ENCODE measurements around the gene CNTNAP1.

CNTNAP1 gene

GRCh38 chr17:42679492-42680330 is 2.6 kb upstream of the CNTNAP1 start:
- H3K4me3 ChIP-seq (ENCODE audit: low read length, poor library complexity, severe bottlenecking) = peak overlapping the region; percentile 76
- peaks cover 5% of the 10 kb centered on the region; the same call in 1 of the 2 replicates for H3F3A ChIP-seq (ENCODE audit: low read depth)
- no peaks in the 10 kb centered on the region for H3K27me3 ChIP-seq (ENCODE audit: insufficient read depth, low read length, poor library complexity, severe bottlenecking)
- peaks cover 5% of the 10 kb centered on the region; the same call in 1 of the 2 replicates for H3K79me2 ChIP-seq (ENCODE audit: insufficient read depth, low read length)
- TF ChIP-seq, protein P1, sequence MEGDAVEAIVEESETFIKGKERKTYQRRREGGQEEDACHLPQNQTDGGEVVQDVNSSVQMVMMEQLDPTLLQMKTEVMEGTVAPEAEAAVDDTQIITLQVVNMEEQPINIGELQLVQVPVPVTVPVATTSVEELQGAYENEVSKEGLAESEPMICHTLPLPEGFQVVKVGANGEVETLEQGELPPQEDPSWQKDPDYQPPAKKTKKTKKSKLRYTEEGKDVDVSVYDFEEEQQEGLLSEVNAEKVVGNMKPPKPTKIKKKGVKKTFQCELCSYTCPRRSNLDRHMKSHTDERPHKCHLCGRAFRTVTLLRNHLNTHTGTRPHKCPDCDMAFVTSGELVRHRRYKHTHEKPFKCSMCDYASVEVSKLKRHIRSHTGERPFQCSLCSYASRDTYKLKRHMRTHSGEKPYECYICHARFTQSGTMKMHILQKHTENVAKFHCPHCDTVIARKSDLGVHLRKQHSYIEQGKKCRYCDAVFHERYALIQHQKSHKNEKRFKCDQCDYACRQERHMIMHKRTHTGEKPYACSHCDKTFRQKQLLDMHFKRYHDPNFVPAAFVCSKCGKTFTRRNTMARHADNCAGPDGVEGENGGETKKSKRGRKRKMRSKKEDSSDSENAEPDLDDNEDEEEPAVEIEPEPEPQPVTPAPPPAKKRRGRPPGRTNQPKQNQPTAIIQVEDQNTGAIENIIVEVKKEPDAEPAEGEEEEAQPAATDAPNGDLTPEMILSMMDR (conservative IDR thresholded peaks at IDR 0.05; ENCODE audit: low read length) = peak; percentile 74
- no peak for TF ChIP-seq EZH2phosphoT487 (IDR thresholded peaks at IDR 0.05; ENCODE audit: borderline replicate concordance)
- no peaks in the 10 kb centered on the region for H3K9me3 ChIP-seq (ENCODE audit: insufficient read depth, low read depth, low read length)
- H3K9ac ChIP-seq (ENCODE audit: low read depth, low read length, poor library complexity, severe bottlenecking) = peak overlapping the region; percentile 85
- H4K20me1 ChIP-seq (ENCODE audit: insufficient read depth, low read length, poor library complexity, severe bottlenecking) = peaks cover 10% of the 10 kb centered on the region
- H3K4me1 ChIP-seq (ENCODE audit: insufficient read depth, low read length, poor library complexity, severe bottlenecking) = peaks cover 47% of the 10 kb centered on the region
- no peaks in the 10 kb centered on the region for H3K9me2 ChIP-seq (replicated peaks; ENCODE audit: low read depth, low read length)
- peak overlapping the region; percentile 95 for H3K4me2 ChIP-seq (ENCODE audit: low read depth, low read length, poor library complexity, severe bottlenecking)
- H2AFZ ChIP-seq (ENCODE audit: low read length) = peak overlapping the region; percentile 72
- H3K36me3 ChIP-seq (ENCODE audit: insufficient read depth, low read length) = no peaks in the 10 kb centered on the region

GRCh38 chr17:42680331-42680808 is 2.0 kb upstream of the CNTNAP1 start:
- Histone ChIP-seq H3K9ac (ENCODE audit: low read depth, low read length, poor library complexity, severe bottlenecking) (peak overlapping the region; percentile 85), H3K9me2 (replicated peaks; ENCODE audit: low read depth, low read length) (no peaks in the 10 kb centered on the region), H2AFZ (ENCODE audit: low read length) (peak overlapping the region; percentile 72; the same call in 1 of the 2 replicates), H3F3A (ENCODE audit: low read depth) (peaks cover 5% of the 10 kb centered on the region; the same call in 1 of the 2 replicates), H3K4me1 (ENCODE audit: insufficient read depth, low read length, poor library complexity, severe bottlenecking) (peaks cover 47% of the 10 kb centered on the region), H3K27me3 (ENCODE audit: insufficient read depth, low read length, poor library complexity, severe bottlenecking) (no peaks in the 10 kb centered on the region), H4K20me1 (ENCODE audit: insufficient read depth, low read length, poor library complexity, severe bottlenecking) (peaks cover 7% of the 10 kb centered on the region), H3K4me2 (ENCODE audit: low read depth, low read length, poor library complexity, severe bottlenecking) (peak overlapping the region; percentile 95), H3K36me3 (ENCODE audit: insufficient read depth, low read length) (no peaks in the 10 kb centered on the region), H3K79me2 (ENCODE audit: insufficient read depth, low read length) (peaks cover 5% of the 10 kb centered on the region; the same call in 1 of the 2 replicates), H3K4me3 (ENCODE audit: low read length, poor library complexity, severe bottlenecking) (peak overlapping the region; percentile 76), H3K9me3 (ENCODE audit: insufficient read depth, low read depth, low read length) (no peaks in the 10 kb centered on the region)
- TF ChIP-seq, protein P1 (conservative IDR thresholded peaks at IDR 0.05; ENCODE audit: low read length) = no peak
- no peak for TF ChIP-seq EZH2phosphoT487 (IDR thresholded peaks at IDR 0.05; ENCODE audit: borderline replicate concordance)

DNA sequence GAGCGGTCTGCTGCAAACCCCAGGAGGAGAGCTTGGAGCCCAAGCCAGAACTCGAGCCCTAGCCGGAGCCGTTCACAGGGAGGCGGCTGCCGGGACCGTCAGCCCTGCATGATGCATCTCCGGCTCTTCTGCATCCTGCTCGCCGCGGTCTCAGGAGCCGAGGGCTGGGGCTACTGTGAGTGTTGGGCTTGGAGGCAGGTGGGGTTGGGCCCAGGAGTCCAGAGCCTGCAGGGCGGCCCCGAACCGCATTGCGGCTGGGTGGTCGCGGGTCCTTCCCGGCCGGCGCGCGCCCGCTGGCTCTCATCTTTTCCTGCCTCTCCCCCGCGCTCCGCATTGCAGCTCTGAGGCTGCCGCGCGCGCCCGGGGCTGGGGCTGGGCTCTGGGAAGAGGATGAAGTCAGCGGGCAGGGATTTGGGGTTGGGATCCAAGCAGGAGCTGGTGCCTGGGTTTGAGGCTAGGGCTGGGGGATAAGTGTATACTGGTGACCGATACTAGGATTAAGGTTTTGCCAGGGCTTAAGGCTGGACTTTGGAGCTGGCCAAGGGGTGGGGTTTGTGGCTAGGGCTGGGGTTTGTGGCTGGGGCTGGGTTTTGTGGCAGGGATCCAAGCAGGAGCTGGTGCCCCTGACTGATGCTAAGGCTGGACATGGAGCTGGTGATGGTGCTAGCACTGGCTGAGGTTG is 532 bp downstream of the CNTNAP1 start:
- H3F3A ChIP-seq (ENCODE audit: low read depth) = peaks cover 5% of the 10 kb centered on the region; the same call in 1 of the 2 replicates
- no peaks in the 10 kb centered on the region for H3K36me3 ChIP-seq (ENCODE audit: insufficient read depth, low read length)
- no peaks in the 10 kb centered on the region for H3K9me3 ChIP-seq (ENCODE audit: insufficient read depth, low read depth, low read length)
- H3K4me3 ChIP-seq (ENCODE audit: low read length, poor library complexity, severe bottlenecking) = no peak overlapping the region
- H3K79me2 ChIP-seq (ENCODE audit: insufficient read depth, low read length) = peaks cover 5% of the 10 kb centered on the region; the same call in 1 of the 2 replicates
- H3K4me1 ChIP-seq (ENCODE audit: insufficient read depth, low read length, poor library complexity, severe bottlenecking) = peaks cover 29% of the 10 kb centered on the region
- no peak overlapping the region for H3K9ac ChIP-seq (ENCODE audit: low read depth, low read length, poor library complexity, severe bottlenecking)
- TF ChIP-seq, protein P1 (conservative IDR thresholded peaks at IDR 0.05; ENCODE audit: low read length) = no peak
- no peak for TF ChIP-seq EZH2phosphoT487 (IDR thresholded peaks at IDR 0.05; ENCODE audit: borderline replicate concordance)
- H3K4me2 ChIP-seq (ENCODE audit: low read depth, low read length, poor library complexity, severe bottlenecking) = no peak overlapping the region
- no peaks in the 10 kb centered on the region for H3K9me2 ChIP-seq (replicated peaks; ENCODE audit: low read depth, low read length)
- H4K20me1 ChIP-seq (ENCODE audit: insufficient read depth, low read length, poor library complexity, severe bottlenecking) = no peaks in the 10 kb centered on the region
- no peaks in the 10 kb centered on the region for H3K27me3 ChIP-seq (ENCODE audit: insufficient read depth, low read length, poor library complexity, severe bottlenecking)
- no peak overlapping the region for H2AFZ ChIP-seq (ENCODE audit: low read length)
